Effector memory CD4-positive, alpha-beta T cell (primary cell): ENCODE measurements around the gene C19orf18.
A peak's percentile ranks its signal among the peaks of the same experiment; 100 is the strongest.

Source experiments
- DNase-seq, 3 donors: peaks; one replicate each; pipeline ENCODE4 v3.0.0-alpha.2; 2020
- H3K27ac ChIP-seq: 2 replicates; pipeline ENCODE4 v1.7.0; 2013; ENCODE audit warnings: mild to moderate bottlenecking, low read length, moderate library complexity; ENCODE audit not compliant: insufficient read depth, poor library complexity, severe bottlenecking
- H3K27me3 ChIP-seq: replicated peaks from 2 replicates; pipeline ENCODE4 v1.7.0; 2013; ENCODE audit warnings: mild to moderate bottlenecking, low read length; ENCODE audit not compliant: insufficient read depth, control insufficient read depth, poor library complexity, severe bottlenecking
- H3K36me3 ChIP-seq: 2 replicates; pipeline ENCODE4 v1.7.0; 2013; ENCODE audit warnings: mild to moderate bottlenecking, low read length, moderate library complexity; ENCODE audit not compliant: control insufficient read depth, insufficient read depth
- H3K4me1 ChIP-seq: 2 replicates; pipeline ENCODE4 v1.7.0; 2013; ENCODE audit warnings: low read length, mild to moderate bottlenecking; ENCODE audit not compliant: control insufficient read depth, insufficient read depth, poor library complexity, severe bottlenecking
- H3K4me3 ChIP-seq: 2 replicates; pipeline ENCODE4 v1.7.0; 2013; ENCODE audit warnings: low read length, low read depth, mild to moderate bottlenecking; ENCODE audit not compliant: insufficient read depth, poor library complexity, severe bottlenecking
- H3K9me3 ChIP-seq: 2 replicates; pipeline ENCODE4 v1.7.0; 2013; ENCODE audit warnings: mild to moderate bottlenecking, low read length, moderate library complexity; ENCODE audit not compliant: control insufficient read depth

The C19orf18 gene

GRCh38 chr19:58003174-58003828 is 29.0 kb upstream of the C19orf18 start:
- peak overlapping the region; percentile 90 for H3K4me3 ChIP-seq
- H3K27me3 ChIP-seq, result no peaks in the 10 kb centered on the region
- H3K36me3 ChIP-seq, result peaks cover 32% of the 10 kb centered on the region
- H3K27ac ChIP-seq, result peak overlapping the region; percentile 81
- peaks cover 12% of the 10 kb centered on the region for H3K4me1 ChIP-seq
- DNase-seq, result no peak
- peaks cover 44% of the 10 kb centered on the region for H3K9me3 ChIP-seq

DNA sequence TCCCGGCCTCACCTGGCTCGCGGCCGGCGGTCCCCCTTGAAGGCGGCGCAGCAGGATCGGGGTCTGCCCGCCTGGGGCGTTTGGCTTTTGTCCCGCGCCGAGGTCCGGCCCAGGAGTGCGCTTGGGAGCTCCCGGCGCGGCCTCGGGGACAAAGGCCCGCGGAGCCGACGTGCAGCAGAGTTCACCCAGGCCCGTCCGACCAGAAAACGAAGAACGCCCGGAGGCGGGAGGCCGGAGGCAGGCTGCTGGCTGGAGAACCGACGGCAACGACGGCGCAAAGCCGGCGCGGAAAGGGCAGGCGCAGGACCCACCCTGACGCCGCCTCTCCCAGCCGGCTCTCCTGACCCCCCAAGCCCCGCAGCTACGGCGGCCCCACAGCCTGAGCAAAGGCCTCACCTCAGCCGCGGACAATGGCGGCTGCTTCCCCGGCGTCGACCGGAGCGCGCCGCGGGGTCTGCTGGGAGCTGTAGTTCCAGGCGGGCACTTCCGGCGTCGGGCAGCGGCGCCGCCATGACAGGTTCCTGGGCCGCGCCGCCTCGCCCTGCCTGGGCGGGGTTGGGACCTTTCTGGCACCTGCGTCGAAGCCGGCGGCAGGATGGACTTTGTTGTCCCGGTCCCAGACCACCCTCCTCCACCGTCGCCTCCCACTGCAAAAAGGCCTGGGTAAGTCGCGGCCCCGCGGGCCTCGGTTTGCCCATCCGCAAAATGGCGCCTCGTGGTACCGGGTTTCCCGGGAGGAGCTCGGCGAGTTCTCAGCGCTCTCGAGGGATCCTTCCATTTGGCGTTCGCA is 28.2 kb upstream of the C19orf18 start, which contains the start of gene ZNF606:
ZNF606 (minus strand) TSS at position 437 of the 790 bp plus-strand sequence. CDS start 1,501 bp downstream, outside the sequence.
- H3K9me3 ChIP-seq, result peaks cover 40% of the 10 kb centered on the region

DNA sequence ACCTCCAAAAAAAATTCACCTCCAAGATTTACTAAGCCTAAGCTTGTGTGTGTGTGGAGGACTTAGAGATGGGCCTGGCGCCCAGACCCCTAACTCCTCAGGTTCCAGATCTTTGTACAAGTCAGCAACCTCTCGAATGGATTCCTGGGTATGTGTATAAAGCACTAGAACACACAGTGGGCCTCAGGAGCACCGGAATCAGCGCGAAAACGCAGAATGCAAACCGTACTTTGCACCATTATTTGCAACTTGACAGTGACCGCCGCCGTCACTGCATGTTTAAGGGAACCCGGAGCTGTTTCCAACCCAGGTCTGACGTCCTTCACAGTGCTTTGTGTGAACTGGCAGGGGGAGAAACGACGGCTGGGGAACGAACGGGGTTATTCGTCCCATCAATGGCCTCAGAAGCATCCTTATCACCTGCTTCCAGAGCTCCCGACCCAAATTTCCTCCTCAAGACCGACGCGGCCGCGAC is 27.6 kb upstream of the C19orf18 start:
- H3K9me3 ChIP-seq, result peaks cover 33% of the 10 kb centered on the region
- H3K4me3 ChIP-seq, result peak overlapping the region; percentile 90
- H3K4me1 ChIP-seq, result peaks cover 12% of the 10 kb centered on the region
- no peaks in the 10 kb centered on the region for H3K27me3 ChIP-seq
- H3K27ac ChIP-seq, result peak overlapping the region; percentile 81
- no peak for DNase-seq
- H3K36me3 ChIP-seq, result peaks cover 43% of the 10 kb centered on the region

More for the DNA sequence above, 28.2 kb upstream of the C19orf18 start, which contains the start of gene ZNF606:
- DNase-seq, result peak; percentile 64 to 75 (median 73)
- Histone ChIP-seq H3K4me3 (peak within 1 kb of the TSS; percentile 90), H3K4me1 (peaks cover 12% of the 10 kb centered on the region), H3K27me3 (no peaks in the 10 kb centered on the region), H3K36me3 (peaks cover 38% of the 10 kb centered on the region), H3K27ac (peak within 1 kb of the TSS; percentile 81)

- Histone ChIP-seq H3K4me3 (no peak overlapping the region), H3K27me3 (no peaks in the 10 kb centered on the region), H3K9me3 (peaks cover 22% of the 10 kb centered on the region), H3K36me3 (peaks cover 40% of the 10 kb centered on the region), H3K27ac (no peak overlapping the region), H3K4me1 (peaks cover 12% of the 10 kb centered on the region)
- DNase-seq, result no peak
These were observed 26.3 kb upstream of the C19orf18 start for GRCh38 chr19:58000677-58001076.

DNA sequence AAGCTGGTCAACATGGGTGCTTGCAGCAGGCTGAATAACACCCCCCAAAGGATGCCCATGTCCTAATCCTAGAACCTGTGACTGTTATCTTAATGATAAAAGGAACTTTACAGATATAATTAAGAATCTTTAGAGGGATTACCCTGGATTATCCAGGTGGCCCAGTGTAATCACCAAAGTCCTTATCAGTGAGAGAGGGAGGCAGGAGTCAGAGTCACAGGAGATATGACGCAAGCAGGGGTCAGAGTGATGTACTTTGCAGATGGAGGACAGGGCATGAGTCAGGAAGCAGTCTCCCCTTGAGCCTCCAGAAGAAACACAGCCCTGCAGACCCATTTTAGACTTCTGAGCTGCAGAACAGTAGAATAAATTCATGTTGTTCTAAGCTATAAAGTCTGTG is 18.5 kb upstream of the C19orf18 start:
- Histone ChIP-seq H3K4me1 (no peaks in the 10 kb centered on the region), H3K9me3 (peaks cover 28% of the 10 kb centered on the region), H3K36me3 (peaks cover 36% of the 10 kb centered on the region), H3K27me3 (no peaks in the 10 kb centered on the region), H3K27ac (no peak overlapping the region), H3K4me3 (no peak overlapping the region)
- DNase-seq, result no peak

GRCh38 chr19:57978586-57979289 is 4.4 kb upstream of the C19orf18 start:
- Histone ChIP-seq H3K27me3 (no peaks in the 10 kb centered on the region), H3K9me3 (peaks cover 79% of the 10 kb centered on the region), H3K27ac (no peak overlapping the region), H3K36me3 (peaks cover 44% of the 10 kb centered on the region), H3K4me3 (peak overlapping the region; percentile 0), H3K4me1 (no peaks in the 10 kb centered on the region)
- DNase-seq, result no peak

DNA sequence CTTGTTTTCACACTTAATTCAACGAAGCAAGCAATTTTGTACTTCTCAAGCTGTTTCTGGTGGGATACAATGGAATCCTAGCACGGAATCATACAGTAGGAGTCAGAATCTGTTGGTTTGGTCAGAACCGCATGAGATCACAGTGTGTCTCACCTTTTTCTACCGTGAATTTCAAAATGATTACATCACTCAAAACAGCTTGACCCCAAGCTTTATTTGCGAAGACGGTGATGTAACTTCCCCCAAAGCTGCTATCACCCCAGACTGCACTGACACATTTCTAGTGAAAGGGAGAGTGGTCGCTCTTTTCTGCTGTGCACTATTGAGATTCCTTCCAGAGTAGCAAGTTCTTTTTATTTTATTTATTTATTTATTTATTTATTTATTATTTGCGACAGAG is 9.6 kb downstream of the C19orf18 start:
- DNase-seq, result no peak
- H3K4me1 ChIP-seq, result no peaks in the 10 kb centered on the region
- peaks cover 15% of the 10 kb centered on the region for H3K9me3 ChIP-seq
- H3K36me3 ChIP-seq, result no peaks in the 10 kb centered on the region
- no peak overlapping the region for H3K4me3 ChIP-seq
- no peak overlapping the region for H3K27ac ChIP-seq
- H3K27me3 ChIP-seq, result no peaks in the 10 kb centered on the region

GRCh38 chr19:57961785-57962184 is 12.5 kb downstream of the C19orf18 start:
- Histone ChIP-seq H3K4me3 (no peak overlapping the region), H3K27ac (no peak overlapping the region), H3K9me3 (peaks cover 6% of the 10 kb centered on the region), H3K36me3 (no peaks in the 10 kb centered on the region), H3K27me3 (no peaks in the 10 kb centered on the region), H3K4me1 (no peaks in the 10 kb centered on the region)
- DNase-seq, result no peak

- no peak for DNase-seq
- H3K9me3 ChIP-seq, result no peaks in the 10 kb centered on the region
- H3K36me3 ChIP-seq, result no peaks in the 10 kb centered on the region
- H3K4me3 ChIP-seq, result no peak overlapping the region
- H3K27me3 ChIP-seq, result no peaks in the 10 kb centered on the region
- no peaks in the 10 kb centered on the region for H3K4me1 ChIP-seq
- no peak overlapping the region for H3K27ac ChIP-seq
These were observed 19.3 kb downstream of the C19orf18 start for GRCh38 chr19:57954996-57955395.
